Measurements from ENCODE around the gene DLGAP1.

GRCh38 chr18:4374564-4374963 is 80.5 kb downstream of the DLGAP1 start:
- TF ChIP-seq POLR2A (IDR thresholded peaks at IDR 0.05; ENCODE audit: low read length) (no peak), GATA1 (IDR thresholded peaks at IDR 0.05; ENCODE audit: low read depth, low read length) (no peak)

Measured in erythroblast (primary cell).